Measurements from ENCODE around the gene CCNI2. TPM values are rescaled to one million over a fixed set of nuclear protein-coding genes. Genes with fewer than 3 reads are reported as not detected.

CCNI2 gene
- total and polyA plus RNA-seq, 4 experiments from 2014 or later = 0.86 to 13.0 (median 7.8) TPM

- DNase-seq = no peak
- peak overlapping the region; percentile 20 for H3K27ac ChIP-seq (ENCODE audit: low read depth, low read length)
- H3K4me1 ChIP-seq (ENCODE audit: insufficient read depth, low read length) = peaks cover 33% of the 10 kb centered on the region
- no peaks in the 10 kb centered on the region for H3K9me3 Mint-ChIP-seq
- peak overlapping the region in 2 of 7 donors; percentile 25 to 53 for H3K27ac Mint-ChIP-seq
- H3K36me3 Mint-ChIP-seq = peaks cover 0 to 1% of the 10 kb centered on the region in 2 donors
- H3K36me3 ChIP-seq (ENCODE audit: insufficient read depth, low read length) = no peaks in the 10 kb centered on the region
- POLR2A ChIA-PET (ENCODE audit: partially characterized antibody) = interaction anchor here (0.8 to 2.7 kb wide), 3 partner anchors 29 to 39 kb away, joined by 4 to 23 read pairs (median 13); partner anchors contain the start of genes CCNI2 and KIF3A
- no peaks in the 10 kb centered on the region for H3K27me3 Mint-ChIP-seq
- intact Hi-C loops (cut with micrococcal nuclease) = loop anchor here (2.0 kb wide), 1 partner anchor 30 kb away; the partner anchor contains the start of gene CCNI2
- H3K4me3 Mint-ChIP-seq = peak overlapping the region; percentile 55 to 81 (median 78)
- no peaks in the 10 kb centered on the region for H3K27me3 ChIP-seq (ENCODE audit: insufficient read depth, low read length)
- CTCF ChIA-PET (ENCODE audit: partially characterized antibody) = interaction anchor here (1.8 kb wide), 1 partner anchor 44 kb away, joined by 6 read pairs; no protein-coding TSS in a partner anchor
- H3K4me1 Mint-ChIP-seq = peaks cover 19 to 44% (median 27%) of the 10 kb centered on the region in 4 donors
- H3K4me3 ChIP-seq (ENCODE audit: low read length in 2 of 2) = peak overlapping the region in 1 of 2 donors; percentile 42
- H3K9me3 ChIP-seq (ENCODE audit: control insufficient read depth in 1 of 2, low read length in 2 of 2) = no peaks in the 10 kb centered on the region
Observed at GRCh38 chr5:132776131-132776937, 29.1 kb downstream of the CCNI2 start.

DNA sequence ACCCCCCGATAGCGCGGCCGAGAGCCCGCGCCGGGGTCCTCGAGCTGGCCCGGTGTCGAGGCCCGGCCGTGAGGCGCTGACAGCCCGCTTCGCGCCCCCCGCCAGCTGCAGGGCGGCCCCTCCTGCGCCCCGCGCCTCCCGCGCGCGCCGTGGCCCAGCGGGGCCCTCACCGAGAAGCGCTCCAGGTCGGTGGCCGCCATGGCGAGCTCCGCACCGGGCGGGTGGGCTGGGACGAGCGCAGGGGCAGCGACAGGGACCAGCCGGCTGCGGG is 29.6 kb downstream of the CCNI2 start:
- no peak for DNase-seq
- Mint-ChIP-seq H3K9me3 (no peaks in the 10 kb centered on the region), H3K27me3 (peaks cover 0 to 1% of the 10 kb centered on the region in 2 donors), H3K4me3 (no peak overlapping the region), H3K36me3 (peaks cover 0 to 1% of the 10 kb centered on the region in 2 donors), H3K4me1 (peaks cover 20 to 44% (median 28%) of the 10 kb centered on the region in 4 donors), H3K27ac (no peak overlapping the region)
- no peaks in the 10 kb centered on the region for H3K9me3 ChIP-seq (ENCODE audit: control insufficient read depth in 1 of 2, low read length in 2 of 2)
- H3K36me3 ChIP-seq (ENCODE audit: insufficient read depth, low read length) = no peaks in the 10 kb centered on the region
- POLR2A ChIA-PET (ENCODE audit: partially characterized antibody) = interaction anchor here (1.2 to 2.7 kb wide), 4 partner anchors 29 to 280 kb away, joined by 3 to 23 read pairs (median 9); partner anchors contain the start of genes CCNI2, HSPA4 and KIF3A
- CTCF ChIA-PET (ENCODE audit: partially characterized antibody) = interaction anchor here (1.8 kb wide), 1 partner anchor 43 kb away, joined by 6 read pairs; no protein-coding TSS in a partner anchor
- intact Hi-C loops (cut with micrococcal nuclease) = loop anchor here (1.0 to 2.0 kb wide), 2 partner anchors 30 to 40 kb away; partner anchors contain the start of genes CCNI2 and KIF3A
- peaks cover 35% of the 10 kb centered on the region for H3K4me1 ChIP-seq (ENCODE audit: insufficient read depth, low read length)
- peak overlapping the region in 1 of 2 donors; percentile 69 for H3K4me3 ChIP-seq (ENCODE audit: low read length in 2 of 2)
- H3K27me3 ChIP-seq (ENCODE audit: insufficient read depth, low read length) = no peaks in the 10 kb centered on the region
- peak overlapping the region; percentile 20 for H3K27ac ChIP-seq (ENCODE audit: low read depth, low read length)

DNA sequence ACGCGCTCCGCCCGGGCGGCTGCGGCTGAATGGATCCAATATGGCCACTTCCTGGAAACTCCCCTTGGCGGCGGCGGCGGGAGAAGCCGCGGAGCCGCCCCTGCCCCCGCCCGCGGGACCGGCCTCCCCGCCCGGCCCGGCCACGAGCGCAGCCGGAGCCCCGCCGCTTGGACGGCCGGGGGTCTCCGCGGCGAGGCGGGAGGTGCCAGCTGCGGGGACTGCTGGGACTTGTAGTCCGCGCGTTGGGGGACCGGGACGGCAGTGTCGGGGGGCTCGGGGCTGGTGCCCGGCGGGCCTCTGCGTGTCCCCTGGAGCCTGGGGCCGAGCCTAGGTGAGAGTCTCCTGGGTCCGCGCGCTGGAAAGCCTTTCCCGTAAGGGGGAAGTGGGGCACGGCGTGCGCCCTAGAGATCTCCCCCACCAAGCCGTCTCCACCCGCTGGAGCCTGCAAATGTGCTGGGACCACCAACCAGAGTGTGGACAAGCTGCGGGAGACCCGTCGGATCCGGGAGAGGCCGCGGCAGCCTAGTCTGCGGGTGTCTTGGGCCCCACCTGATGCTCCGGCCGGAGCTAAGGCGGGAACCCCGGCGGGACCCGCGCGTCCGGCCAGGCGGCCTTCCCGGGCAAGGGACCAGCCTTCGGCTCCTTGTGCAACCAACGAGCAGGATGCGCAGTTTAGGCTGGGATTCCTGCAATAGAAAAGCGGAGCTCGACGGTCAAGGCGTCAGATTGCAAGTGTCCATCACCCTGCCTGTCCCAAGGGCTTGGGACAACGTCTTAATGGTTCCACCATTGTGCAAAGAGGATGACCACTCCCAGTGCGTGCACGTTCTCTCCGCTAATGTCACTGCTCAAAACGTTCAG is 30.2 kb downstream of the CCNI2 start, which contains the start of gene SEPTIN8:
TSS of gene SEPTIN8 (minus strand) at position 31 of the 861 bp plus-strand sequence. CDS start 102 bp downstream, outside the sequence.
- no peaks in the 10 kb centered on the region for H3K9me3 ChIP-seq (ENCODE audit: control insufficient read depth in 1 of 2, low read length in 2 of 2)
- peak within 1 kb of the TSS; percentile 69 to 70 for H3K4me3 ChIP-seq (ENCODE audit: low read length in 2 of 2)
- CTCF ChIA-PET (ENCODE audit: partially characterized antibody) = interaction anchor here (1.2 to 1.8 kb wide), 2 partner anchors 27 to 42 kb away, joined by 3 to 6 read pairs; no protein-coding TSS in a partner anchor
- H3K4me1 ChIP-seq (ENCODE audit: insufficient read depth, low read length) = peaks cover 35% of the 10 kb centered on the region
- Mint-ChIP-seq H3K36me3 (peaks cover 0 to 1% of the 10 kb centered on the region in 2 donors), H3K4me3 (peak within 1 kb of the TSS; percentile 78 to 89 (median 85)), H3K9me3 (no peaks in the 10 kb centered on the region), H3K4me1 (peaks cover 20 to 44% (median 28%) of the 10 kb centered on the region in 4 donors), H3K27ac (peak within 1 kb of the TSS in 6 of 7 donors; percentile 33 to 89 (median 82)), H3K27me3 (peaks cover 0 to 1% of the 10 kb centered on the region in 2 donors)
- H3K27ac ChIP-seq (ENCODE audit: low read depth, low read length) = peak within 1 kb of the TSS; percentile 20
- H3K27me3 ChIP-seq (ENCODE audit: insufficient read depth, low read length) = no peaks in the 10 kb centered on the region
- POLR2A ChIA-PET (ENCODE audit: partially characterized antibody) = interaction anchor here (1.0 to 2.7 kb wide), 5 partner anchors 10 to 281 kb away, joined by 3 to 23 read pairs (median 5); partner anchors contain the start of genes CCNI2, HSPA4 and KIF3A
- no peaks in the 10 kb centered on the region for H3K36me3 ChIP-seq (ENCODE audit: insufficient read depth, low read length)
- intact Hi-C loops (cut with micrococcal nuclease) = loop anchor here (1.0 to 2.0 kb wide), 2 partner anchors 31 to 40 kb away; partner anchors contain the start of genes CCNI2 and KIF3A
- peak in 4 of 5 donors; percentile 38 to 51 (median 50) for DNase-seq

DNA sequence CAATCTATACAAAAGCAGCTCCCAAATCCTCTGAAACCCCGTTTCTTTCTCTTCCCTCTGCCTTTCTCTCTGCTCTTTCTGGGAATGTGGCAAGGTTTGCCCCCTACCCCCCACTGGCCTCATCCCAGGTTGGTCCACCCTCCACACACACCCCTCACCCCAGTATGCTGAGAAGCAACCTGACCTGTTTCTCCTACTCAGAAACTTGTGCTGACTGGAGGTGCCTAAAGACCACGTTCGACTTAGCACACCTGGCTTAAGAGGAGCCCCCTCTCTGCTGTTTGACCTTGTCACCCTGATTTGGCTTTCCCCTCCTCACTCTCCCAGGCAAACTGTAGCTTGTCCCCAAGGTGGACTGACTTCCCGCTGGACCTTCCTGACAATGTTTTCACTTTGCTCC is 30.9 kb downstream of the CCNI2 start:
- no peaks in the 10 kb centered on the region for H3K9me3 ChIP-seq (ENCODE audit: control insufficient read depth in 1 of 2, low read length in 2 of 2)
- no peaks in the 10 kb centered on the region for H3K9me3 Mint-ChIP-seq
- no peaks in the 10 kb centered on the region for H3K36me3 ChIP-seq (ENCODE audit: insufficient read depth, low read length)
- H3K4me1 Mint-ChIP-seq = peaks cover 20 to 44% (median 28%) of the 10 kb centered on the region in 4 donors
- peaks cover 0 to 1% of the 10 kb centered on the region in 2 donors for H3K36me3 Mint-ChIP-seq
- POLR2A ChIA-PET (ENCODE audit: partially characterized antibody) = interaction anchor here (1.0 to 2.7 kb wide), 5 partner anchors 9 to 282 kb away, joined by 3 to 23 read pairs (median 5); partner anchors contain the start of genes CCNI2, HSPA4 and KIF3A
- H3K4me3 ChIP-seq (ENCODE audit: low read length in 2 of 2) = peak overlapping the region in 1 of 2 donors; percentile 70
- peaks cover 35% of the 10 kb centered on the region for H3K4me1 ChIP-seq (ENCODE audit: insufficient read depth, low read length)
- CTCF ChIA-PET (ENCODE audit: partially characterized antibody) = interaction anchor here (1.2 to 1.8 kb wide), 2 partner anchors 28 to 42 kb away, joined by 3 to 6 read pairs; no protein-coding TSS in a partner anchor
- H3K27ac ChIP-seq (ENCODE audit: low read depth, low read length) = no peak overlapping the region
- intact Hi-C loops (cut with micrococcal nuclease) = no loop called here
- H3K27ac Mint-ChIP-seq = peak overlapping the region in 6 of 7 donors; percentile 33 to 89 (median 82)
- no peak for DNase-seq
- H3K27me3 Mint-ChIP-seq = peaks cover 4% of the 10 kb centered on the region in 2 donors
- peak overlapping the region; percentile 76 to 89 (median 85) for H3K4me3 Mint-ChIP-seq
- H3K27me3 ChIP-seq (ENCODE audit: insufficient read depth, low read length) = no peaks in the 10 kb centered on the region

- CTCF ChIA-PET (ENCODE audit: partially characterized antibody) = no interaction called here
- Mint-ChIP-seq H3K27ac (no peak overlapping the region), H3K27me3 (peaks cover 4 to 7% of the 10 kb centered on the region in 2 donors), H3K4me1 (peaks cover 20 to 44% (median 28%) of the 10 kb centered on the region in 4 donors), H3K4me3 (peak overlapping the region in 5 of 8 donors; percentile 16 to 86 (median 84)), H3K36me3 (peaks cover 0 to 1% of the 10 kb centered on the region in 2 donors), H3K9me3 (no peaks in the 10 kb centered on the region)
- Histone ChIP-seq H3K4me1 (ENCODE audit: insufficient read depth, low read length) (peaks cover 35% of the 10 kb centered on the region), H3K27me3 (ENCODE audit: insufficient read depth, low read length) (no peaks in the 10 kb centered on the region), H3K36me3 (ENCODE audit: insufficient read depth, low read length) (no peaks in the 10 kb centered on the region), H3K9me3 (ENCODE audit: control insufficient read depth in 1 of 2, low read length in 2 of 2) (no peaks in the 10 kb centered on the region), H3K4me3 (ENCODE audit: low read length in 2 of 2) (no peak overlapping the region), H3K27ac (ENCODE audit: low read depth, low read length) (no peak overlapping the region)
- DNase-seq = no peak
- POLR2A ChIA-PET (ENCODE audit: partially characterized antibody) = interaction anchor here (1.0 to 1.4 kb wide), 2 partner anchors 32 to 41 kb away, joined by 3 to 4 read pairs; partner anchors contain the start of genes CCNI2 and KIF3A
- intact Hi-C loops (cut with micrococcal nuclease) = no loop called here
Observed at GRCh38 chr5:132778856-132779255, 31.6 kb downstream of the CCNI2 start.

- CTCF ChIA-PET (ENCODE audit: partially characterized antibody) = no interaction called here
- Histone ChIP-seq H3K36me3 (ENCODE audit: insufficient read depth, low read length) (no peaks in the 10 kb centered on the region), H3K27ac (ENCODE audit: low read depth, low read length) (no peak overlapping the region), H3K27me3 (ENCODE audit: insufficient read depth, low read length) (no peaks in the 10 kb centered on the region), H3K4me3 (ENCODE audit: low read length in 2 of 2) (no peak overlapping the region), H3K9me3 (ENCODE audit: control insufficient read depth in 1 of 2, low read length in 2 of 2) (no peaks in the 10 kb centered on the region), H3K4me1 (ENCODE audit: insufficient read depth, low read length) (peaks cover 35% of the 10 kb centered on the region)
- Mint-ChIP-seq H3K4me1 (peaks cover 19 to 40% (median 27%) of the 10 kb centered on the region in 4 donors), H3K27me3 (peaks cover 5 to 7% of the 10 kb centered on the region in 2 donors), H3K9me3 (no peaks in the 10 kb centered on the region), H3K4me3 (no peak overlapping the region), H3K27ac (peak overlapping the region in 1 of 7 donors; percentile 71), H3K36me3 (peaks cover 0 to 1% of the 10 kb centered on the region in 2 donors)
- POLR2A ChIA-PET (ENCODE audit: partially characterized antibody) = interaction anchor here (1.4 kb wide), 1 partner anchor 33 kb away, joined by 4 read pairs; the partner anchor contains the start of gene CCNI2
- DNase-seq = no peak
- intact Hi-C loops (cut with micrococcal nuclease) = no loop called here
Observed at GRCh38 chr5:132779961-132780360, 32.7 kb downstream of the CCNI2 start.

Measured in CD4-positive, alpha-beta memory T cell (primary cell).